Hepatocyte (in vitro differentiated cells): ENCODE measurements around the gene ZNF865. TPM values are rescaled to one million over a fixed set of nuclear protein-coding genes. Genes with fewer than 3 reads are reported as not detected.

ENCODE experiments used
- DNase-seq: peaks from one replicate; pipeline ENCODE4 v3.0.0-alpha.2; 2016; ENCODE audit warnings: low spot score
- H2AFZ ChIP-seq: fragments of 200-600 bp; sonication (generic); 2 replicates; pipeline ENCODE4 v1.6.0; 2016; ENCODE audit warnings: antibody characterized with exemption, mild to moderate bottlenecking
- H3K27ac ChIP-seq: fragments of 200-600 bp; sonication (generic); 2 replicates; pipeline ENCODE4 v1.5.1; 2016; ENCODE audit warnings: mild to moderate bottlenecking
- H3K27me3 ChIP-seq: fragments of 200-600 bp; sonication (generic); 2 replicates; pipeline ENCODE4 v1.6.1; 2016
- H3K36me3 ChIP-seq: fragments of 200-600 bp; sonication (generic); replicated peaks from 2 replicates; pipeline ENCODE4 v1.5.1; 2016; ENCODE audit warnings: low read depth; ENCODE audit not compliant: insufficient read depth
- H3K4me1 ChIP-seq: fragments of 200-600 bp; sonication (generic); 2 replicates; pipeline ENCODE4 v1.5.1; 2016; ENCODE audit warnings: mild to moderate bottlenecking, moderate library complexity; ENCODE audit not compliant: insufficient read depth
- H3K4me2 ChIP-seq: fragments of 200-600 bp; sonication (generic); 2 replicates; pipeline ENCODE4 v1.6.0; 2016
- H3K4me3 ChIP-seq: fragments of 200-600 bp; sonication (generic); 2 replicates; pipeline ENCODE4 v1.5.1; 2016; ENCODE audit warnings: mild to moderate bottlenecking
- H3K79me2 ChIP-seq: fragments of 200-600 bp; sonication (generic); 2 replicates; pipeline ENCODE4 v1.6.0; 2017; ENCODE audit warnings: mild to moderate bottlenecking
- H3K9me2 ChIP-seq: fragments of 200-600 bp; sonication (generic); replicated peaks from 2 replicates; pipeline ENCODE4 v1.6.0; 2017; ENCODE audit warnings: mild to moderate bottlenecking; ENCODE audit not compliant: insufficient read depth
- H3K9me3 ChIP-seq: fragments of 200-600 bp; sonication (generic); 2 replicates; pipeline ENCODE4 v1.5.1; 2016; ENCODE audit warnings: low read depth, mild to moderate bottlenecking
- H4K20me1 ChIP-seq: fragments of 200-600 bp; sonication (generic); 2 replicates; pipeline ENCODE4 v1.6.0; 2016; ENCODE audit warnings: mild to moderate bottlenecking; ENCODE audit not compliant: insufficient read depth, poor library complexity, severe bottlenecking
- CTCF ChIP-seq: fragments of 200-600 bp; sonication (generic); IDR thresholded peaks from 2 replicates; pipeline ENCODE4 v1.5.1; 2016; ENCODE audit warnings: antibody characterized with exemption, mild to moderate bottlenecking; ENCODE audit not compliant: poor library complexity
- EZH2 ChIP-seq: fragments of 200-600 bp; sonication (generic); IDR thresholded peaks from 2 replicates; pipeline ENCODE4 v1.6.1; 2016; ENCODE audit warnings: antibody characterized with exemption, mild to moderate bottlenecking, borderline replicate concordance
- EZH2phosphoT487 ChIP-seq: fragments of 200-600 bp; sonication (generic); IDR thresholded peaks from one replicate; pipeline ENCODE4 v1.6.1; 2018; ENCODE audit warnings: antibody characterized with exemption, mild to moderate bottlenecking, low read depth, moderate library complexity; ENCODE audit not compliant: unreplicated experiment, severe bottlenecking
- WGBS: methylation state at CpG from one replicate; pipeline ENCODE4 v1.1.6; 2016; ENCODE audit warnings: low lambda C conversion rate; ENCODE audit errors: missing lambda C conversion rate; 5-methylcytosine and 5-hydroxymethylcytosine counted together
- polyA plus RNA-seq: library from polyadenylated mRNA; unstranded; fragments of >200 nt; fragmentation: Nextera tagmentation; extraction: Ambion mirVana; gene quantifications from 2 replicates; pipeline ENCODE4 v1.2.1, GENCODE V29; 2016
- total RNA-seq: library from RNA; depleted of rRNA; stranded (reverse); fragments of >200 nt; gene quantifications from 2 replicates; pipeline ENCODE4 v1.2.3, GENCODE V29; 2014

ZNF865 gene
- total RNA-seq = 3.0 and 3.1 TPM in 2 replicates
- polyA plus RNA-seq = 1.7 and 2.2 TPM in 2 replicates

GRCh38 chr19:55605637-55606470 lies at the start of gene ZNF865:
Gene ZNF865, plus strand, starts transcription at chr19:55605647. Its CDS starts 7,972 bp downstream, at chr19:55613619.
- peaks cover 51% of the 10 kb centered on the region for H3K79me2 ChIP-seq
- DNase-seq = peak; percentile 94
- H4K20me1 ChIP-seq = peaks cover 6% of the 10 kb centered on the region
- H3K4me3 ChIP-seq = peak within 1 kb of the TSS; percentile 96
- 2% methylated on average over 16 of the region's 44 CpGs for WGBS
- peak within 1 kb of the TSS; percentile 80 for H2AFZ ChIP-seq
- peak within 1 kb of the TSS; percentile 86 for H3K4me2 ChIP-seq
- peaks cover 17% of the 10 kb centered on the region for H3K4me1 ChIP-seq
- no peaks in the 10 kb centered on the region for H3K27me3 ChIP-seq
- no peaks in the 10 kb centered on the region for H3K36me3 ChIP-seq
- H3K27ac ChIP-seq = peak within 1 kb of the TSS; percentile 95
- TF ChIP-seq CTCF (peak; percentile 84), EZH2 (no peak)
- H3K9me3 ChIP-seq = no peaks in the 10 kb centered on the region
- no peaks in the 10 kb centered on the region for H3K9me2 ChIP-seq

GRCh38 chr19:55559684-55560083 lies 45.8 kb upstream of the ZNF865 start:
- no peak overlapping the region for H3K4me3 ChIP-seq
- no peaks in the 10 kb centered on the region for H3K9me3 ChIP-seq
- H4K20me1 ChIP-seq = no peaks in the 10 kb centered on the region
- no peaks in the 10 kb centered on the region for H3K9me2 ChIP-seq
- no peak overlapping the region for H3K4me2 ChIP-seq
- no peaks in the 10 kb centered on the region for H3K79me2 ChIP-seq
- H3K4me1 ChIP-seq = peaks cover 2% of the 10 kb centered on the region
- no peaks in the 10 kb centered on the region for H3K36me3 ChIP-seq
- DNase-seq = no peak
- no peaks in the 10 kb centered on the region for H3K27me3 ChIP-seq
- 83% methylated on average over 8 of the region's 9 CpGs for WGBS
- no peak overlapping the region for H2AFZ ChIP-seq
- TF ChIP-seq EZH2phosphoT487 = no peak
- no peak for TF ChIP-seq CTCF
- H3K27ac ChIP-seq = no peak overlapping the region

- Histone ChIP-seq H3K36me3 (no peaks in the 10 kb centered on the region), H3K9me3 (no peaks in the 10 kb centered on the region), H2AFZ (no peak overlapping the region), H3K4me3 (no peak overlapping the region), H3K9me2 (no peaks in the 10 kb centered on the region), H4K20me1 (no peaks in the 10 kb centered on the region), H3K27ac (peak overlapping the region; percentile 75), H3K79me2 (no peaks in the 10 kb centered on the region), H3K4me1 (peaks cover 2% of the 10 kb centered on the region), H3K27me3 (no peaks in the 10 kb centered on the region), H3K4me2 (no peak overlapping the region)
- 49% methylated on average over 9 of the region's 12 CpGs for WGBS
- peak; percentile 76 for DNase-seq
- TF ChIP-seq CTCF (no peak), EZH2phosphoT487 (no peak), EZH2 (no peak)
Measured at GRCh38 chr19:55563261-55563690, 42.2 kb upstream of the ZNF865 start.
